Activated CD4-positive, CD25-positive, alpha-beta regulatory T cell (primary cell): ENCODE data around the gene MMP7.
"Not testable (repeated sequence)": the region's sequence is repeated elsewhere in the genome, so short reads cannot be mapped to it uniquely, and the experiment has no call there.

Source experiments
- DNase-seq, 4 experiments: peaks; one replicate each; lab custom pipeline; 2025; lab: John Stamatoyannopoulos, UW

The MMP7 gene

GRCh38 chr11:102538932-102539331 is 8.4 kb upstream of the MMP7 start:
- no peak for DNase-seq

- no peak for DNase-seq
These were observed 3.8 kb upstream of the MMP7 start for GRCh38 chr11:102534261-102534872.

- no peak for DNase-seq
These were observed 1.9 kb downstream of the MMP7 start for GRCh38 chr11:102528618-102529017.

GRCh38 chr11:102527684-102528083 is 2.9 kb downstream of the MMP7 start:
- DNase-seq: no peak

DNA sequence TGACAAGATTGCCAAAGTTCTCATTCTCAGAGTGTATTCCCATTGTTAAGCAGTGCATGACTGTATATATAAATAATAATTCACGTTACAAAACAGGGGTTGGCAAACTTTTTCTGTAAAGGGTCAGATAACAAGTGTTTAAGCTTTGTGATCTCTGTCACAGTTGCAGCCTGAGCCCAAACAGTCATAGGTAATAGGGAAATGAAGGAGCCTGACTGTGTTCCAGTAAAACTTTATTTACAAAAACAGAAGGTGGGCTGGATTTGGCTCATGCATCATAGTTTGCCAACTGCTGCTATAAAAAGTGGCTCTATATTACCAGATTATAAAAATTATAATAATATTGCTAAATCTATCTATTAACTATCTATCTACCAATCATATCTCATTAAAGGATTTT is 3.5 kb downstream of the MMP7 start:
- no peak for DNase-seq

GRCh38 chr11:102523887-102524286 is 6.7 kb downstream of the MMP7 start:
- DNase-seq: no peak

DNA sequence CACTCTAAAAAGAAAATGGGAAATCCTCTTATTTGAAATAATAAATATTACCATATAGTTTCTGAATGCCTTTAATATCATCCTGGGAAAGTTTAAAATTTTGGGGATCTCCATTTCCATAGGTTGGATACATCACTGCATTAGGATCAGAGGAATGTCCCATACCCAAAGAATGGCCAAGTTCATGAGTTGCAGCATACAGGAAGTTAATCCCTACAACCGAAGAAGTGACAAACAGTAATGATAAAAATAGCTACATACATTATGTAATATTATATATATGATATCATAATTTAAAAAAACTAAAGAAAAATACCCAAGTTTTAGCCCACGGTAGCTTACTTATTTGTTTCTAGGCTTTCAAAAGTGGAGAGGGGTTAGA is 7.4 kb downstream of the MMP7 start:
- no peak for DNase-seq

DNA sequence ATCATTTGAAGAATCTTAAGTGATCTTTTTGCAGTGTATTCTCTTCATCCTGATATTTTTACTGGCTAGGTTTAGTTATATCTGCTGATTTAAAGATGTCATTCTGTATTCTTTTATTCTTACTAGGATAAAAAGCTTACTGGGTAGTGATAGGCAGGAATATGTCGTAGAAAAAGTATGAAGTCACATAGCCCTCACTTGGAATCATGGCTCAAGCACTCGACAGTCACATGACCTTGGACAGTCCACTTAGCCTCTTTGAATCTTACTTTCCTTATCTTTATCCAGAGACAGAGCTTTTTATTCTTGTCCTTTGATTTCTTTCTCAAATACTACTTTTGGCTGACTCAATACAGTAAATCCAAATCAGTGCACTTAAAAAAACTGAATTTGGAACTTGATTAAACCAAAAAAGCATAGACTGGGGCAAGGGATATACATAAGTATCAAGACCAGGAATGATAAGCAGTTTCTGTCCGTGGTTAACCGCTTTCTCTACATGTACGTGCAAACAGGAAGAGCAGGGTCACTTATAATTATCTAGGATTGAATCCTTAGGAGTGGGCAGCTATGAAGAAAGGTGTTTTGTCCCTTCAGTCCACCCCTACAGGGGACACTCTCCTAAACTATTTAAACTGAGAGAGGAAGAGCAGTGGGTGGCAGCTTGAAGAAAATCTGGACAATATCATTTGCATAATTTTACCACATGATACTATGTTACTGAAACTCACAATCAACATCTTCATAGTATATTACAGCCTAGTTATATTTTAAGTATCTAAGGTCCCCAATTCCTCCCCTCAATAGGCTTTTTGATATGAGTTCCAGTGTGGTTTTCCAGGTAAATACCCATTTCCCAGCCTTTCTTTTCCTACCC is 8.0 kb downstream of the MMP7 start:
- DNase-seq: no peak

GRCh38 chr11:102521121-102521520 is 9.4 kb downstream of the MMP7 start:
- DNase-seq: no peak

- DNase-seq: no peak
These were observed 10.0 kb downstream of the MMP7 start for GRCh38 chr11:102520514-102520913.

- no peak for DNase-seq
These were observed 12.1 kb downstream of the MMP7 start for GRCh38 chr11:102518296-102519094.

DNA sequence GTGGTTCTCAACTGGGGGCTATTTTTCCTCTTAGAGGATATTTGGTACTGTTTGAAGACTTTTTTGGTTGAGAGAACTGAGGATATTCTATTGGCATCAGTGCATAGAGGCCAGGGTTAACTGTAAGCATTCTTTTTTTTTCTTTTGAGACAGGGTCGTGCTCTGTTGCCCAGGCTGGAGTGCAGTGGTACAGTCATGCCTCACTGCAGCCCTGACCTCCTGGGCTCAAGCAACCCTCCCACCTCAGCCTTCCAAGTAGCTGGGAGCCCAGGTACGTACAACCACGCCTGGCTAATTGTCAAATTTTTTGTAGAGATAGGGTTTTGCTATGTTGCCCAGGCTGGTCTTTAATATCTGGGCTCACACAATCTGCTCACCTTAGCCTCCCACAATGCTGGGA is 12.9 kb downstream of the MMP7 start:
- DNase-seq: no peak

DNA sequence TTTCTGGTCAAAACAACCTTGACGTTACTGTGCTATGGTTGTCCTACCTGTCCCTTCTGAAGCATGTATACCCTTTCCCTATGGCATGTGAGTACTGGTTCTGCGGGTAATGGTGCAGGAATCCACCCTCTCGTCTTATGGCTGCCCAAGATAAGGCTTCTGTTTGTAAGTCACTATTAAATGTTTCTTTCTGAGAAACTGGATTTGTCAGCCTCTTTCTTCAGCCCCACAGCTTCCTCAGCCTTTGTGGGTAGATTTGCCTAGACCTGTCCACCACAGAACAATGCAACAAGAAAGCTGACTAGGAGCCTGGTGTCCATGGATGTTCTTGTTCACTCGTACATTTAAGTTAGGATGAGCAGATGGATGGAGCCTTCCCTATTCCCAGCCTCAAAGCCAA is 14.4 kb downstream of the MMP7 start:
- DNase-seq: no peak

- no peak for DNase-seq
These were observed 16.7 kb downstream of the MMP7 start for GRCh38 chr11:102513869-102514268.

- DNase-seq: no peak
These were observed 20.0 kb downstream of the MMP7 start for GRCh38 chr11:102510439-102511135.

GRCh38 chr11:102502831-102503230 is 27.7 kb downstream of the MMP7 start:
- not testable (repeated sequence) for DNase-seq

DNA sequence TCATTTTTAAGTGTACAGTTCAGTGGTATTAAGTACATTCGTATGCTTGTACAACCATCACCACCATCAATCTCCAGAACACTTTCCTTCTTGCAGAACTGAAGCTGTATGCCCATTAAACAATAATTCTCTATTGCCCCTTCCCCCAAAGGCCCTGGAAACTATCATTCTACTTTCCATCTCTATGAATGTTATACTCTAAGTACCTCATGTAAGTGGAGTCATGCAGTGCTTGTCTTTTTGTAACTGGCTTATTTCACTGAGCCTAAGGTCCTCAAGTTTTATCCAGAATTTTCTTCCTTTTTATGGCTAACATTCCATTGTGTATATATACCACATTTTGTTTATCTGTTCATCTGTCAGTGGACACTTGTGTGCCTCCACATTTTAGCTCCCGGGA is 29.7 kb downstream of the MMP7 start:
- no peak for DNase-seq

GRCh38 chr11:102499931-102500330 is 30.6 kb downstream of the MMP7 start:
- no peak for DNase-seq

DNA sequence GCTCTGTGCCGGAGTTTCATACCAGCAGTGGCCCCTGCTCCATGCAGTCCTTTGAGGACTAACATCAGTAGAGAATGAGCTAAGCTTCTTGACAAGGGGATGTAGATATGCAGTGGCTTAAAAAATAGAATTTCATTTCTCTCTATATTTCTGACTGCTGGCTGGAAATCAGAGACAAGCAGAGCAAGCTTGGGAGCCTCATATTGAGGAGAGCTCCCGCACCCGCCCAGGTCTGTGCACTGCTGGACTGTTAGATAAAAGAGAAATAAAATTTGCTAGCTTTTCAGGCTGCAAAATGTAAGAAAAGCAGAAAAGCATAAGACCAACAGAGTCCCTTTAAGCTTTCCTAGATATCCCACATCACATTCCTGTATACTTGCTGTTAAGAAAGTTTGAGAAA is 31.4 kb downstream of the MMP7 start:
- no peak for DNase-seq

- no peak for DNase-seq
These were observed 33.5 kb downstream of the MMP7 start for GRCh38 chr11:102497061-102497460.

GRCh38 chr11:102495161-102496042 is 35.1 kb downstream of the MMP7 start:
- peak in 2 of 4 experiments; percentile 6 to 21 for DNase-seq
